Measurements from ENCODE around the gene PPTC7. TPM values are rescaled to one million over a fixed set of nuclear protein-coding genes. Genes with fewer than 3 reads are reported as not detected.
"Not testable (repeated sequence)": the region's sequence is repeated elsewhere in the genome, so short reads cannot be mapped to it uniquely, and the experiment has no call there.

The PPTC7 gene
- total RNA-seq, 1 donor from 2014 or later, result 39.8 TPM

GRCh38 chr12:110538869-110539622, 44.1 kb downstream of the PPTC7 start:
- intact Hi-C loops (cut with micrococcal nuclease), result no loop called here

GRCh38 chr12:110537605-110538409, 45.3 kb downstream of the PPTC7 start:
- intact Hi-C loops (cut with micrococcal nuclease), result no loop called here

GRCh38 chr12:110536834-110537604, 46.1 kb downstream of the PPTC7 start:
- intact Hi-C loops (cut with micrococcal nuclease), result no loop called here

- intact Hi-C loops (cut with micrococcal nuclease), result no loop called here
These were observed 48.3 kb downstream of the PPTC7 start for GRCh38 chr12:110534811-110535210.

GRCh38 chr12:110533607-110534006, 49.5 kb downstream of the PPTC7 start:
- intact Hi-C loops (cut with micrococcal nuclease), result no loop called here

- intact Hi-C loops (cut with micrococcal nuclease), result no loop called here
These were observed 50.5 kb downstream of the PPTC7 start for GRCh38 chr12:110532644-110533043.

GRCh38 chr12:110531741-110532333, 51.3 kb downstream of the PPTC7 start:
- intact Hi-C loops (cut with micrococcal nuclease), result no loop called here

- intact Hi-C loops (cut with micrococcal nuclease), result no loop called here
These were observed 52.6 kb downstream of the PPTC7 start for GRCh38 chr12:110530511-110530910.

- intact Hi-C loops (cut with micrococcal nuclease), result no loop called here
These were observed 54.8 kb downstream of the PPTC7 start for GRCh38 chr12:110528277-110528839.

- intact Hi-C loops (cut with micrococcal nuclease), result not testable (repeated sequence)
These were observed 62.0 kb downstream of the PPTC7 start for GRCh38 chr12:110520876-110521712.

GRCh38 chr12:110518014-110518413, 65.1 kb downstream of the PPTC7 start:
- intact Hi-C loops (cut with micrococcal nuclease), result not testable (repeated sequence)

- intact Hi-C loops (cut with micrococcal nuclease), result no loop called here
These were observed 66.1 kb downstream of the PPTC7 start for GRCh38 chr12:110516995-110517394.

GRCh38 chr12:110514363-110514762, 68.8 kb downstream of the PPTC7 start:
- intact Hi-C loops (cut with micrococcal nuclease), result no loop called here

- intact Hi-C loops (cut with micrococcal nuclease), result no loop called here
These were observed 69.3 kb downstream of the PPTC7 start for GRCh38 chr12:110513842-110514241.

- intact Hi-C loops (cut with micrococcal nuclease), result loop anchor here (10.0 kb wide), 1 partner anchor 1597 kb away; the partner anchor contains the start of gene NAA25
These were observed 75.0 kb downstream of the PPTC7 start for GRCh38 chr12:110508071-110508586.

- intact Hi-C loops (cut with micrococcal nuclease), result loop anchor here (10.0 kb wide), 1 partner anchor 1599 kb away; the partner anchor contains the start of gene NAA25
These were observed 77.8 kb downstream of the PPTC7 start for GRCh38 chr12:110505332-110505731.

GRCh38 chr12:110503432-110503831, 79.7 kb downstream of the PPTC7 start:
- intact Hi-C loops (cut with micrococcal nuclease), result loop anchor here (2.0 to 10.0 kb wide), 3 partner anchors 59 to 1601 kb away; partner anchors contain the start of gene NAA25

GRCh38 chr12:110501752-110502738, 81.1 kb downstream of the PPTC7 start, which contains the start of the genes RAD9B and VPS29:
TSS of gene RAD9B (plus strand) at chr12:110502331. CDS start at chr12:110502338, 7 bp downstream.
TSS of gene VPS29 (minus strand) at chr12:110502111. CDS start at chr12:110502051, 60 bp downstream.
- intact Hi-C loops (cut with micrococcal nuclease), result loop anchor here (1.0 to 10.0 kb wide), 17 partner anchors 10 to 1603 kb away; partner anchors contain the start of genes ANAPC7, ANKRD13A, ARPC3 and FAM216A

Measured in T-helper 1 cell treated with Interleukin-12 subunit alpha and Interleukin-12 subunit beta and Interleukin-4 antibody, amounts not matched to agents 30 ng/mL and 1 ng/mL, for 36 hours (primary cell).